IMR-90 (cell line): ENCODE results near the gene TBC1D23. TPM values are rescaled to one million over a fixed set of nuclear protein-coding genes. Genes with fewer than 3 reads are reported as not detected.

Experiments
- ATAC-seq: fragments of 200-7000 bp; cut with Tn5 transposase; 2 replicates; pipeline ENCODE4 v1.9.1; 2020; ENCODE audit warnings: low read depth, mild to moderate bottlenecking, moderate library complexity
- BruUV-seq: library from RNA; stranded (reverse); fragments of 400-500 nt; replicated peaks from 2 replicates; lab custom pipeline; 2021; lab: Mats Ljungman, UMichigan
- CTCF ChIA-PET: fragments of 300-600 bp; formaldehyde crosslinking; extraction: SDS; loops from one replicate; lab custom pipeline; 2021; ENCODE audit warnings: antibody characterized with exemption; lab: Yijun Ruan, JAX
- POLR2A ChIA-PET: fragments of 300-600 bp; sonication (Branson Sonifier 250); formaldehyde crosslinking; loops from one replicate; lab custom pipeline; 2022; ENCODE audit warnings: antibody characterized with exemption; ENCODE audit not compliant: unreplicated experiment; lab: Charles Lee
- DNase-seq: peaks from one replicate; pipeline ENCODE4 v3.0.0; 2013
- H2AFZ ChIP-seq: replicated peaks from 2 replicates; pipeline ENCODE3; 2013; ENCODE audit warnings: low read length, mild to moderate bottlenecking; ENCODE audit not compliant: poor library complexity
- H2AK5ac ChIP-seq: 2 replicates; pipeline ENCODE4 v1.6.1; 2013; ENCODE audit warnings: low read depth, low read length, inconsistent platforms
- H2AK9ac ChIP-seq: replicated peaks from 2 replicates; pipeline ENCODE3; 2013; ENCODE audit warnings: mild to moderate bottlenecking, low read depth, low read length, moderate library complexity; ENCODE audit not compliant: poor library complexity
- H2BK120ac ChIP-seq: 2 replicates; pipeline ENCODE4 v1.6.1; 2013; ENCODE audit warnings: low read depth, low read length, inconsistent platforms
- H2BK15ac ChIP-seq: 3 replicates; pipeline ENCODE4 v1.6.1; 2013; ENCODE audit warnings: low read depth, low read length, inconsistent platforms
- H2BK20ac ChIP-seq: 2 replicates; pipeline ENCODE4 v1.6.1; 2013; ENCODE audit warnings: low read depth, mild to moderate bottlenecking, inconsistent platforms, low read length, moderate library complexity
- H2BK5ac ChIP-seq: 2 replicates; pipeline ENCODE4 v1.6.1; 2013; ENCODE audit warnings: mild to moderate bottlenecking, low read depth, low read length, inconsistent platforms; ENCODE audit not compliant: poor library complexity, severe bottlenecking
- H3K14ac ChIP-seq: replicated peaks from 2 replicates; pipeline ENCODE4 v1.6.1; 2013; ENCODE audit warnings: low read depth, low read length, inconsistent platforms
- H3K18ac ChIP-seq: 2 replicates; pipeline ENCODE4 v1.6.1; 2013; ENCODE audit warnings: low read depth, low read length, control low read depth
- H3K23ac ChIP-seq: 2 replicates; pipeline ENCODE4 v1.6.1; 2013; ENCODE audit warnings: low read depth, low read length, inconsistent platforms
- H3K27ac ChIP-seq: 2 replicates; pipeline ENCODE4 v1.5.1; 2013; ENCODE audit warnings: mild to moderate bottlenecking, control low read depth, low read length; ENCODE audit not compliant: insufficient read depth
- H3K27me3 ChIP-seq: 2 replicates; pipeline ENCODE4 v1.6.1; 2013; ENCODE audit warnings: low read length; ENCODE audit not compliant: control insufficient read depth, insufficient read depth
- H3K36me3 ChIP-seq: 2 replicates; pipeline ENCODE4 v1.6.1; 2013; ENCODE audit warnings: low read length, mixed read lengths; ENCODE audit not compliant: control insufficient read depth, insufficient read depth
- H3K4ac ChIP-seq: 2 replicates; pipeline ENCODE4 v1.6.1; 2013; ENCODE audit warnings: low read depth, low read length, inconsistent platforms
- H3K4me1 ChIP-seq: 2 replicates; pipeline ENCODE4 v1.6.1; 2013; ENCODE audit warnings: low read length, mixed read lengths; ENCODE audit not compliant: control insufficient read depth, insufficient read depth
- H3K4me2 ChIP-seq: 2 replicates; pipeline ENCODE4 v1.6.1; 2013; ENCODE audit warnings: low read depth, mild to moderate bottlenecking, control low read depth, low read length, moderate library complexity
- H3K4me3 ChIP-seq: 2 replicates; pipeline ENCODE4 v1.5.1; 2013; ENCODE audit warnings: low read depth, mild to moderate bottlenecking, control low read depth, low read length, moderate library complexity; ENCODE audit not compliant: insufficient read depth
- H3K56ac ChIP-seq: 2 replicates; pipeline ENCODE4 v1.6.1; 2013; ENCODE audit warnings: low read length, inconsistent platforms; ENCODE audit not compliant: insufficient read depth; ENCODE audit errors: extremely low read depth
- H3K79me1 ChIP-seq, 2 experiments: 2 replicates each; pipeline ENCODE4 v1.6.1; 2013; ENCODE audit warnings: low read length in 2 of 2, inconsistent platforms in 1 of 2, low read depth in 1 of 2
- H3K9ac ChIP-seq: 2 replicates; pipeline ENCODE4 v1.6.1; 2013; ENCODE audit warnings: low read depth, low read length, control low read depth
- H3K9me1 ChIP-seq: 2 replicates; pipeline ENCODE4 v1.6.1; 2013; ENCODE audit warnings: low read length, inconsistent platforms; ENCODE audit not compliant: insufficient read depth
- H3K9me3 ChIP-seq: 2 replicates; pipeline ENCODE4 v1.6.1; 2013; ENCODE audit warnings: low read length; ENCODE audit not compliant: control insufficient read depth, insufficient read depth
- H4K20me1 ChIP-seq: 2 replicates; pipeline ENCODE4 v1.6.1; 2013; ENCODE audit warnings: low read length, inconsistent platforms; ENCODE audit not compliant: insufficient read depth
- H4K5ac ChIP-seq: 2 replicates; pipeline ENCODE4 v1.6.1; 2013; ENCODE audit warnings: mild to moderate bottlenecking, low read depth, low read length, control low read depth
- H4K8ac ChIP-seq, 2 experiments: 2 replicates each; pipeline ENCODE4 v1.6.1; 2013; ENCODE audit warnings: low read depth in 2 of 2, low read length in 2 of 2, control low read depth in 1 of 2, inconsistent platforms in 1 of 2
- H4K91ac ChIP-seq: 2 replicates; pipeline ENCODE4 v1.6.1; 2013; ENCODE audit warnings: low read depth, low read length, inconsistent platforms; ENCODE audit not compliant: insufficient read depth
- CEBPB ChIP-seq: IDR thresholded peaks from 2 replicates; pipeline ENCODE4 v1.6.1; 2012; ENCODE audit warnings: low read depth, low read length, improper control_type of control experiment
- CHD1 ChIP-seq: IDR thresholded peaks from 2 replicates; pipeline ENCODE4 v1.6.1; 2012; ENCODE audit warnings: low read depth, low read length, improper control_type of control experiment
- FOS ChIP-seq: fragments of 150-350 bp; IDR thresholded peaks from 2 replicates; pipeline ENCODE4 v1.6.1; 2016; ENCODE audit warnings: low read depth, low read length
- MAFK ChIP-seq: IDR thresholded peaks from 2 replicates; pipeline ENCODE4 v1.6.1; 2012; ENCODE audit warnings: low read depth, low read length, improper control_type of control experiment
- MAZ ChIP-seq: IDR thresholded peaks from 2 replicates; pipeline ENCODE4 v1.6.1; 2012; ENCODE audit warnings: low read depth, mild to moderate bottlenecking, low read length, improper control_type of control experiment, moderate library complexity, borderline replicate concordance
- MXI1 ChIP-seq: IDR thresholded peaks from 2 replicates; pipeline ENCODE4 v1.6.1; 2012; ENCODE audit warnings: low read depth, mild to moderate bottlenecking, low read length, moderate library complexity, borderline replicate concordance
- NFE2L2 ChIP-seq: fragments of 150-350 bp; IDR thresholded peaks from 2 replicates; pipeline ENCODE4 v1.6.1; 2016; ENCODE audit warnings: low read depth, mild to moderate bottlenecking, low read length
- RAD21 ChIP-seq: IDR thresholded peaks from 2 replicates; pipeline ENCODE4 v1.6.1; 2012; ENCODE audit warnings: low read length, improper control_type of control experiment
- RFX5 ChIP-seq: IDR thresholded peaks from 2 replicates; pipeline ENCODE4 v1.8.0; 2012; ENCODE audit warnings: low read depth, mild to moderate bottlenecking, low read length, moderate library complexity
- SMC3 ChIP-seq: fragments of 150-350 bp; IDR thresholded peaks from 2 replicates; pipeline ENCODE4 v1.6.1; 2016; ENCODE audit warnings: low read depth, mild to moderate bottlenecking, antibody characterized with exemption, low read length, moderate library complexity
- USF2 ChIP-seq: fragments of 150-350 bp; IDR thresholded peaks from 2 replicates; pipeline ENCODE4 v1.6.1; 2017; ENCODE audit warnings: mild to moderate bottlenecking, antibody characterized with exemption, low read length, low read depth
- WGBS, 2 experiments: methylation state at CpG; one replicate each; pipeline versions ENCODE4 v1.1.5 to v1.1.7; 2013; ENCODE audit warnings: missing lambda C conversion rate in 2 of 2; ENCODE audit not compliant: insufficient read length in 1 of 2; ENCODE audit errors: extremely low coverage in 2 of 2; 5-methylcytosine and 5-hydroxymethylcytosine counted together
- dilution Hi-C: fragments of 300-500 bp; cut with HindIII; formaldehyde crosslinking; loops from one replicate; pipeline ENCODE4 v1.14.3; 2018; ENCODE audit warnings: low sequenced_read_pairs; ENCODE audit not compliant: unreplicated experiment
- in situ Hi-C: fragments of 300-500 bp; cut with MboI; formaldehyde crosslinking; loops from 3 replicates; pipeline ENCODE4 v1.14.3; 2019; ENCODE audit warnings: low sequenced_read_pairs, inconsistent platforms, mixed read lengths
- intact Hi-C: fragments of 100-400 bp; cut with micrococcal nuclease; formaldehyde crosslinking; loops from 2 replicates; pipeline ENCODE4 v1.10.0; 2022
- polyA plus RNA-seq, 3 experiments: library from polyadenylated mRNA; depleted of rRNA; stranded (reverse); fragments of >200 nt; gene quantifications; 2 replicates each; pipeline ENCODE4 v1.2.3, GENCODE V29; 2012; ENCODE audit warnings: low replicate concordance in 1 of 3
- total RNA-seq: library from RNA; depleted of rRNA; stranded (reverse); fragments of >200 nt; gene quantifications from 2 replicates; pipeline ENCODE4 v1.2.3, GENCODE V29; 2012

Gene TBC1D23
- total and polyA plus RNA-seq, 2 of the 4 experiments (the other 2 are of a cell fraction), result 21.2 to 67.0 TPM

DNA sequence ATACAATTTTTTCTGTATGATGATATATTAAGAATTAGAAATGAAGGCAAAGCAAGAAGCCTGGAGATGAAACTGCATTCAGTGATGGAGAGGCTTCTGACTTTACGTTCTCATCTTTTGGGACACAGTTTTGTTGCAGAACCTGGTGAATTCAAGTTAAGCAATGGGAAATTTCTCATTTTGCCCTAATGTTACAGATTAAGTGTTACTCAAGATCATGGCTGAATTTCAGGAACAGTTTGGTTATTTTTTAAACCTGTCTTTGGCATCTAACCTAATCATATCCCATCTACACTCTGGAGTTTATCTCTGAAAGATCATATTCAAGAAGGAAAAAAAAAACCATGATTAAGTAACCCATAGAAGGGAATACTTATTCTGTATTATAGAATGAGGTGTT lies 79.7 kb downstream of the TBC1D23 start:
- ChIA-PET POLR2A (interaction anchor here (0.6 kb wide), 1 partner anchor 53 kb away, joined by 3 read pairs; no protein-coding TSS in a partner anchor), CTCF (no interaction called here)
- ATAC-seq (no peak), DNase-seq (no peak)
- no peak overlapping the region for H2BK15ac ChIP-seq
- no peak overlapping the region for H3K56ac ChIP-seq
- H3K36me3 ChIP-seq, result peaks cover 21% of the 10 kb centered on the region
- no peak overlapping the region for H3K4me3 ChIP-seq
- no peak overlapping the region for H2AK9ac ChIP-seq
- WGBS, 2 experiments, result no CpG with 5 or more reads among the region's 1 CpG
- H4K91ac ChIP-seq, result no peak overlapping the region
- TF ChIP-seq MXI1 (no peak), RAD21 (no peak), CHD1 (no peak), RFX5 (no peak), CEBPB (no peak), MAFK (no peak), USF2 (no peak), NFE2L2 (no peak), SMC3 (no peak), MAZ (no peak), FOS (no peak)
- H3K27me3 ChIP-seq, result no peaks in the 10 kb centered on the region
- H3K9me3 ChIP-seq, result no peaks in the 10 kb centered on the region
- no peak overlapping the region for H2BK120ac ChIP-seq
- H3K4me2 ChIP-seq, result no peak overlapping the region
- H3K4me1 ChIP-seq, result peaks cover under 1% of the 10 kb centered on the region
- H2AFZ ChIP-seq, result no peak overlapping the region
- no peak overlapping the region for H4K8ac ChIP-seq
- no TSS peak for BruUV-seq
- H4K20me1 ChIP-seq, result no peaks in the 10 kb centered on the region
- dilution Hi-C loops (no loop called here), intact Hi-C loops (no loop called here), in situ Hi-C loops (no loop called here)
- no peak overlapping the region for H3K27ac ChIP-seq
- no peak overlapping the region for H4K5ac ChIP-seq
- H2BK5ac ChIP-seq, result no peak overlapping the region
- no peak overlapping the region for H3K4ac ChIP-seq
- H2BK20ac ChIP-seq, result no peak overlapping the region
- no peak overlapping the region for H3K14ac ChIP-seq
- no peak overlapping the region for H2AK5ac ChIP-seq
- peaks cover 12 to 14% of the 10 kb centered on the region in 2 experiments; a peak in 3 of 4 replicates for H3K79me1 ChIP-seq
- peaks cover 2% of the 10 kb centered on the region; the same call in 1 of the 2 replicates for H3K9me1 ChIP-seq
- no peak overlapping the region for H3K18ac ChIP-seq
- H3K23ac ChIP-seq, result no peak overlapping the region
- no peak overlapping the region for H3K9ac ChIP-seq
